ENCODE results near the gene KIAA1328.

DNA sequence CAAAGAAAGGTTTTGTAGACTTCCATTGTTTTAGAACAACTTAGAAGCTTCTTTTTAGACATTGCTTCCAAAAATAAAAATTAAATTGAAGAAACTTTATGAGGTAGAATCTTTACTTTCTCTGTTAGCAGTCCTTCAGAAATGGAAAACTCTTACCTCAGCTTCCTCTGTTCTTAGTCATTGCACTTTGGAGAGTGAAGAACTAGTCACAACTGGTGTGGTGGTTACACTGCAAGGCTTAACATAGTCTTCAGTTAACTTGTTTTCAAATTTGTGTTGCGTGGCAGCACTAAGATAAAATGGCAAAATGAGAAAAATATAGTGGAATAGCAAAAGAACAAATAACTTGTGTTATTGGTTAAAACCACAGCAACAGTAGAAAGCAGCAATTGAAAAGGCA, 332.6 kb downstream of the KIAA1328 start:
- TF ChIP-seq, protein P1, sequence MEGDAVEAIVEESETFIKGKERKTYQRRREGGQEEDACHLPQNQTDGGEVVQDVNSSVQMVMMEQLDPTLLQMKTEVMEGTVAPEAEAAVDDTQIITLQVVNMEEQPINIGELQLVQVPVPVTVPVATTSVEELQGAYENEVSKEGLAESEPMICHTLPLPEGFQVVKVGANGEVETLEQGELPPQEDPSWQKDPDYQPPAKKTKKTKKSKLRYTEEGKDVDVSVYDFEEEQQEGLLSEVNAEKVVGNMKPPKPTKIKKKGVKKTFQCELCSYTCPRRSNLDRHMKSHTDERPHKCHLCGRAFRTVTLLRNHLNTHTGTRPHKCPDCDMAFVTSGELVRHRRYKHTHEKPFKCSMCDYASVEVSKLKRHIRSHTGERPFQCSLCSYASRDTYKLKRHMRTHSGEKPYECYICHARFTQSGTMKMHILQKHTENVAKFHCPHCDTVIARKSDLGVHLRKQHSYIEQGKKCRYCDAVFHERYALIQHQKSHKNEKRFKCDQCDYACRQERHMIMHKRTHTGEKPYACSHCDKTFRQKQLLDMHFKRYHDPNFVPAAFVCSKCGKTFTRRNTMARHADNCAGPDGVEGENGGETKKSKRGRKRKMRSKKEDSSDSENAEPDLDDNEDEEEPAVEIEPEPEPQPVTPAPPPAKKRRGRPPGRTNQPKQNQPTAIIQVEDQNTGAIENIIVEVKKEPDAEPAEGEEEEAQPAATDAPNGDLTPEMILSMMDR (IDR thresholded peaks at IDR 0.05), result no peak
- no peak for TF ChIP-seq POLR2A (IDR thresholded peaks at IDR 0.05)

Data from right lobe of liver (tissue), 4 donors.